K562 (cell line): Measurements from ENCODE around the gene BASP1. TPM values are rescaled to one million over a fixed set of nuclear protein-coding genes. Genes with fewer than 3 reads are reported as not detected.

Source experiments
- ATAC-seq: fragments of 200-7000 bp; cut with Tn5 transposase; 3 replicates; pipeline ENCODE4 v1.9.1; 2020; ENCODE audit warnings: moderate library complexity
- BruUV-seq: library from RNA; stranded (reverse); fragments of 400-500 nt; replicated peaks from 2 replicates; lab custom pipeline; 2021; lab: Mats Ljungman, UMichigan
- CTCF ChIA-PET: fragments of 300-600 bp; formaldehyde crosslinking; extraction: SDS; loops from one replicate; lab custom pipeline; 2021; ENCODE audit warnings: low intra/inter-chr PET ratio; lab: Yijun Ruan, JAX
- POLR2A ChIA-PET: fragments of 300-600, 350-650 bp; sonication (Branson Sonifier 250); formaldehyde crosslinking; extraction: SDS; loops from one replicate; lab custom pipeline; 2021; ENCODE audit warnings: antibody characterized with exemption, inconsistent platforms; lab: Yijun Ruan, JAX
- DNase-seq, 4 experiments: peaks; one replicate each; pipeline versions ENCODE4 v3.0.0 to v3.0.0-alpha.2; 2011 to 2018; ENCODE audit warnings: low spot score in 3 of 4, mixed read lengths in 3 of 4; ENCODE audit errors: extremely low read depth in 1 of 4
- FAIRE-seq: peaks from 2 replicates; lab custom pipeline; 2011; peaks lifted over from hg19 to GRCh38; lab: Jason Lieb, UNC
- H2AFZ ChIP-seq: 2 replicates; pipeline ENCODE4 v1.6.0; 2011; ENCODE audit warnings: low read depth, low read length, control low read depth, inconsistent platforms
- H3K27ac ChIP-seq: fragments of 200-600 bp; 3 replicates; pipeline ENCODE4 v1.8.0; 2011; ENCODE audit warnings: low read depth, mild to moderate bottlenecking, control low read depth, inconsistent platforms, low read length, moderate library complexity, mixed read lengths; ENCODE audit errors: extremely low read depth
- H3K27me3 ChIP-seq, 2 experiments: fragments of 300-600 bp in 1 of 2; 2 replicates in 1 of 2; 3 replicates in 1 of 2; pipeline versions ENCODE4 v1.6.0 to v1.8.0; 2011; ENCODE audit warnings: inconsistent platforms in 2 of 2, low read length in 2 of 2, mild to moderate bottlenecking in 1 of 2, mixed read lengths in 1 of 2, moderate library complexity in 1 of 2; ENCODE audit not compliant: control insufficient read depth in 2 of 2, insufficient read depth in 2 of 2
- H3K36me3 ChIP-seq: fragments of 300-600 bp; 3 replicates; pipeline ENCODE4 v1.8.0; 2011; ENCODE audit warnings: mild to moderate bottlenecking, low read length, inconsistent platforms; ENCODE audit not compliant: control insufficient read depth, insufficient read depth
- H3K4me1 ChIP-seq, 2 experiments: fragments of 200-600 bp in 1 of 2; replicated peaks in 1 of 2; 2 replicates in 1 of 2; 3 replicates in 1 of 2; pipeline versions ENCODE4 v1.5.1 to v1.8.0; 2011; ENCODE audit warnings: inconsistent platforms in 2 of 2, low read length in 2 of 2, mild to moderate bottlenecking in 1 of 2, mixed read lengths in 1 of 2, moderate library complexity in 1 of 2; ENCODE audit not compliant: control insufficient read depth in 2 of 2, insufficient read depth in 2 of 2
- H3K4me2 ChIP-seq: 2 replicates; pipeline ENCODE4 v1.6.1; 2011; ENCODE audit warnings: low read length, control low read depth, inconsistent platforms, mixed read lengths; ENCODE audit not compliant: insufficient read depth
- H3K4me3 ChIP-seq: fragments of 200-600 bp; sonication (generic), shearing (Covaris generic); 2 replicates; pipeline ENCODE4 v1.5.1; 2016; ENCODE audit warnings: control low read depth, inconsistent platforms
- H3K79me2 ChIP-seq: fragments of 200-600 bp; 3 replicates; pipeline ENCODE4 v1.8.0; 2011; ENCODE audit warnings: low read length, inconsistent platforms; ENCODE audit not compliant: control insufficient read depth, insufficient read depth
- H3K9ac ChIP-seq, 2 experiments: 2 replicates each; pipeline versions ENCODE4 v1.6.0 to v1.6.1; 2011; ENCODE audit warnings: low read depth in 2 of 2, low read length in 2 of 2, control low read depth in 1 of 2, inconsistent platforms in 1 of 2, mild to moderate bottlenecking in 1 of 2, mixed read lengths in 1 of 2; ENCODE audit not compliant: insufficient read depth in 1 of 2
- H3K9me1 ChIP-seq: one replicate; pipeline ENCODE4 v1.6.0; 2011; ENCODE audit warnings: inconsistent platforms, mild to moderate bottlenecking, low read length, moderate library complexity; ENCODE audit not compliant: control insufficient read depth, insufficient read depth
- H3K9me3 ChIP-seq: replicated peaks from 2 replicates; pipeline ENCODE4 v1.5.1; 2011; ENCODE audit warnings: low read depth, low read length, inconsistent platforms; ENCODE audit not compliant: control insufficient read depth, insufficient read depth
- H4K20me1 ChIP-seq: replicated peaks from 2 replicates; pipeline ENCODE4 v1.6.1; 2011; ENCODE audit warnings: low read length, inconsistent platforms, mixed read lengths; ENCODE audit not compliant: control insufficient read depth, insufficient read depth
- CGGBP1 ChIP-seq: fragments of 250-450 bp; sonication (Bioruptor Pico); IDR thresholded peaks from 2 replicates; pipeline ENCODE4 v1.9.0; 2021; ENCODE audit warnings: mild to moderate bottlenecking
- COPS2 ChIP-seq: fragments of 450-650 bp; conservative IDR thresholded peaks from 2 replicates; pipeline ENCODE4 v1.6.1; 2016; ENCODE audit warnings: mild to moderate bottlenecking, moderate library complexity
- HEY1 ChIP-seq: fragments of 250-450 bp; sonication (Bioruptor Pico); IDR thresholded peaks from 2 replicates; pipeline ENCODE4 v1.5.0; 2020; ENCODE audit warnings: mild to moderate bottlenecking, moderate library complexity, borderline replicate concordance
- STAT5A ChIP-seq: IDR thresholded peaks from 2 replicates; pipeline ENCODE4 v1.6.1; 2012; ENCODE audit warnings: low read length, inconsistent platforms, borderline replicate concordance
- XRCC4 ChIP-seq: IDR thresholded peaks from one replicate; pipeline ENCODE4 v1.6.1; 2011; ENCODE audit not compliant: insufficient read depth, insufficient read length; ENCODE audit errors: extremely low read depth
- ZBTB7A ChIP-seq: IDR thresholded peaks from 2 replicates; pipeline ENCODE4 v1.6.1; 2011; ENCODE audit warnings: low read depth, mild to moderate bottlenecking, low read length, moderate library complexity, borderline replicate concordance; ENCODE audit not compliant: control insufficient read depth
- ZNF431 ChIP-seq: sonication (generic); formaldehyde crosslinking; IDR thresholded peaks from 2 replicates; pipeline ENCODE4 v1.8.0; 2022; ENCODE audit warnings: mild to moderate bottlenecking, missing genetic modification reagents
- ZNF707 ChIP-seq: fragments of 250-450 bp; sonication (Bioruptor Pico); conservative IDR thresholded peaks from 2 replicates; pipeline ENCODE4 v1.8.0; 2022; ENCODE audit warnings: inconsistent platforms, mild to moderate bottlenecking, moderate library complexity
- WGBS: fragments of 100-300 bp; shearing (Covaris generic); methylation state at CpG from one replicate; pipeline ENCODE4 v1.1.6; 2016; ENCODE audit warnings: low coverage, mixed read lengths; ENCODE audit not compliant: insufficient coverage; ENCODE audit errors: missing lambda C conversion rate; 5-methylcytosine and 5-hydroxymethylcytosine counted together
- in situ Hi-C: fragments of 300-500 bp; cut with MboI; formaldehyde crosslinking; loops from 4 replicates; pipeline ENCODE4 v1.15.0; 2018; ENCODE audit warnings: inconsistent platforms, mixed read lengths
- intact Hi-C: fragments of 100-400 bp; cut with micrococcal nuclease; formaldehyde crosslinking; loops from 2 replicates; pipeline ENCODE4 v1.14.2; 2022
- polyA plus RNA-seq, 8 experiments: library from polyadenylated mRNA; depleted of rRNA in 4 of 8; stranded (reverse) in 5 of 8; unstranded in 3 of 8; fragments of >200 nt; fragmentation: Nextera tagmentation in 2 of 8; fragmentation: Illumina TruSeq in 1 of 8; extraction: Ambion mirVana in 2 of 8; extraction: Trizol in 1 of 8; gene quantifications; 2 replicates each; pipeline versions ENCODE4 v1.2.1 to v1.2.3, GENCODE V29; 2011 to 2014; ENCODE audit warnings: inconsistent platforms in 1 of 8, missing spikeins in 1 of 8
- total RNA-seq, 7 experiments: library from RNA; depleted of rRNA in 6 of 7; stranded (reverse); fragments of >200 nt in 6 of 7; fragmentation: Illumina TruSeq in 2 of 7; extraction: Trizol in 2 of 7; gene quantifications; 2 replicates each; pipeline versions ENCODE4 v1.2.1 to v1.2.3, GENCODE V29; 2011 to 2021; ENCODE audit warnings: low replicate concordance in 1 of 7

Gene BASP1
- total and polyA plus RNA-seq, 9 of the 15 experiments (the other 6 are each of a cell fraction or from before 2014, with no cell fraction given) = 0.22 TPM; not detected in 8

GRCh38 chr5:17213938-17214337, 3.5 kb upstream of the BASP1 start:
- Histone ChIP-seq H3K36me3 (no peaks in the 10 kb centered on the region), H3K9ac (no peak overlapping the region), H3K27me3 (no peaks in the 10 kb centered on the region; a peak in 1 of 5 replicates), H2AFZ (no peak overlapping the region), H3K27ac (no peak overlapping the region), H3K4me1 (peaks cover 0 to 7% of the 10 kb centered on the region in 2 experiments; a peak in 1 of 5 replicates), H3K9me3 (no peaks in the 10 kb centered on the region), H4K20me1 (no peaks in the 10 kb centered on the region), H3K4me3 (no peak overlapping the region), H3K9me1 (no peaks in the 10 kb centered on the region), H3K79me2 (no peaks in the 10 kb centered on the region), H3K4me2 (no peak overlapping the region)
- intact Hi-C loops = no loop called here
- ATAC-seq (no peak), DNase-seq (no peak), FAIRE-seq (no peak)
- in situ Hi-C loops = no loop called here
- CTCF ChIA-PET = no interaction called here
- POLR2A ChIA-PET = no interaction called here
- TF ChIP-seq ZNF431 (CRISPR knock-in tag) (no peak), ZBTB7A (no peak), XRCC4 (no peak), COPS2 (no peak), ZNF707 (CRISPR knock-in tag) (no peak), STAT5A (no peak), HEY1 (CRISPR knock-in tag) (no peak), CGGBP1 (CRISPR knock-in tag) (no peak)
- 0% methylated on average over 2 of the region's 2 CpGs for WGBS
- no TSS peak for BruUV-seq
